HG03432 (cell line): ENCODE results near the gene SH3BP5.
A peak's percentile ranks its signal among the peaks of the same experiment; 100 is the strongest.
"Not testable (repeated sequence)": the region's sequence is repeated elsewhere in the genome, so short reads cannot be mapped to it uniquely, and the experiment has no call there.

Source experiments
- ATAC-seq: cut with Tn5 transposase; IDR thresholded peaks from one replicate; pipeline ENCODE4 v1.9.1; 2021; ENCODE audit warnings: mild to moderate bottlenecking, moderate library complexity; ENCODE audit not compliant: unreplicated experiment

The SH3BP5 gene

GRCh38 chr3:15332405-15333098 is at the start of gene SH3BP5:
Gene SH3BP5 (minus strand): TSS chr3:15332586. CDS start chr3:15332408, 178 bp downstream.
- ATAC-seq: peak; percentile 84

DNA sequence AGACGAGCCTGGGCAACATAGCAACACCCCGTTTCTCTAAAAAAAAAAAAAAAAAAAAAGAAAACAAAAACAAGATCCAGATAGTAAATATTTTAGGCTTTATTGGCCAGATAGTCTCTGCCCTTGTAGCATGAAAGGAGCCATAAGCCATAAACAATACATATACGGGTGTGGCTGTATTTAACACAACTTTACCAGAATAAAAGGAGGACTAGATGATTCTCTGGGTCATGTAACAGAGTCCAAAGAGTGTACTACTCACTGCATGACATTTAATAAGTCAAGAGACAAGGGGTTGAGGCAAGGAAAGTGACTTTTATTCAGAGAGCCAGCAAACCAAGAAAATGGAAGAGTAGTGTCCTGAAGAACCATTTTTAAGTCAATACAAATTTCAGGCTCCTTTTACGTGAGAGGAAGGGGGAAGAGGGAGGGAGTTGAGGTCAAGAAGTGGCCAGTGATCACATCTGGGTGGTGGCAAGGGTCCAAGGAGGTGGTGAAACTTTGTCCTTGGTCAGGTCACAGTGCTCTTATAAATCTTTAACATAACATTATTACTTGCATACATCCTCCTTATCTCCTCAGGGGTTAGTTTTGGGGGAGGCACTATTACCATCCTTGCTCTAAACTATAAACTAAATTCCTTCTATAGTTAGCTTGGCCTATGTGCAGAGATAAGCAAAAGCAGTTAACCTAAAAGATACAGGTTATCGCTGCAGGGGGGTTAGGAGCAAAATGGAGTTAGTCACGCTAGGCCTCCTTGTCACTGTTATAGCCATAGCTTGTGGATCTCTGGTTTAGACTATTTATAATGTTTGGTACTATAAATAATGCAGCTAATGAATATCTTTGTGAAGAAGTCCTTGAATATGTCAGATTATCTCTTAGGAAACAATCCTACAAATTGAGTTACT is 48.8 kb upstream of the SH3BP5 start:
- no peak for ATAC-seq

DNA sequence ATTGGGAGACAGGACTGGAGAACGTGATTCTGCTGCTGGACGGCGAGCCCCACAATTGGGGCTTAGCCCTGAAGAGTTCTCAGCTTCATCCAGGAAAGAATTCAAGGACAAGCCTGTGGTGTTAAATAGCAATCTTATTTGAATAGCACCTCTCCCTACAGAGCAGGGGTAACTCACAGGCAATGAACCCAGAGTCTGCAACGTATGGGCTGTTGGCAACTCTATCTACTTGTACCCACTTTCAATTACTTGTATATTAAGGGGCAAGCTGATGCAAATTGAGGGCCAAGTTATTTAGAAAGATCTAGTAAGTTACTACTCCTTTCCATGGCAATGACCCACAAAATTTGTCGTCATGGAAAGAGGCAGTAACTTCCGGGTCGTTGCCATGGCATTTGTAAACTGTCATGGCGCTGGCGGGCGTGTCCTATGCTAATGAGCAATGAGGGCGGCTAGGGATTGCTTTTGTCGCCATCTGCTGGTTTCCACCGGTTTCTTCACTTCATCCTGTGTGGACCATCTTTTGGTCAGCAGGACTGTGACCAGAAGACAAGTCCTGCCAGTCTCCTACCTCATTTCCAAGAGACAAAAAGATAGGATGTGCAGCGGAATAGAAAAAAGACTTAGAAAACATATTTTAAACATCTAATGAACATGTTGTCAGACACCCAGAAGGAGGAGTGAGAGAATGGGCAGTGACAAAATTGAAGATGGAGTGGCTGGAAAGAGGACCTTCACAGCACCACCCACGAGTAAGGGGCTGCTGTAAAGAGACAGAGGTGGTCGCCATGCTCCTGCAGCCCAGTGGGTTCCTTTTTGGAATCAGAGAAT is 45.8 kb upstream of the SH3BP5 start:
- ATAC-seq: peak; percentile 84

GRCh38 chr3:15375461-15376000 is 43.1 kb upstream of the SH3BP5 start:
- ATAC-seq: no peak

- ATAC-seq: no peak
Observed at GRCh38 chr3:15372918-15373317, 40.5 kb upstream of the SH3BP5 start.

DNA sequence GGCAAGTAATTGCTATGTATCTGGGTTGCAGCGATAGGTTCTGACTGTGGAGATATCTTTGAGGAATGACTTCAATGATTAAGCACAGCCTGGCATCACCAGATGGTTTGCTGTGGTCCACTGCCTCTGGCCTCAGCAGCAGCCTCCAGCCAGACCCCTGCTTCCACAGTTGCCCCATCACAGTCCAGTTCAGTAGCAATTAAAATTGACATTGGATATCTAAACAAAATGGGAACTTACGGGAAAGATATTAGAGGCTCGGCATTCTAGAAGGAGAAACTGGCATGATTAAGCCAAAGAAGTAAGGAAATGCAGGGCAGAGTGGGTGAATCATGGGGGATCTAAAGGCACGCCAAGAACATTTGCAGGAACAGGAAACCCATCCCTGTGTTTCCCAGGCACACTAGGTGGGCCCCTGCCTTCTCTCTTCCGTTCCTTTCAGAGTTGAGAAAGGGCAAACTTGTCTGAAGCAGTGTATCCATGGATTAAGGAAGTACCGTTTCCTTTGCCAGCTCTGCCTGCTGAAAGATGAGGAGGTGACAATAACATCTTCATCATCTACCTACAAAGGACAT is 36.3 kb upstream of the SH3BP5 start:
- ATAC-seq: no peak

GRCh38 chr3:15367059-15367458 is 34.7 kb upstream of the SH3BP5 start:
- no peak for ATAC-seq

- ATAC-seq: not testable (repeated sequence)
Observed at GRCh38 chr3:15364078-15364477, 31.7 kb upstream of the SH3BP5 start.

GRCh38 chr3:15361494-15362214 is 29.3 kb upstream of the SH3BP5 start:
- ATAC-seq: peak; percentile 77

DNA sequence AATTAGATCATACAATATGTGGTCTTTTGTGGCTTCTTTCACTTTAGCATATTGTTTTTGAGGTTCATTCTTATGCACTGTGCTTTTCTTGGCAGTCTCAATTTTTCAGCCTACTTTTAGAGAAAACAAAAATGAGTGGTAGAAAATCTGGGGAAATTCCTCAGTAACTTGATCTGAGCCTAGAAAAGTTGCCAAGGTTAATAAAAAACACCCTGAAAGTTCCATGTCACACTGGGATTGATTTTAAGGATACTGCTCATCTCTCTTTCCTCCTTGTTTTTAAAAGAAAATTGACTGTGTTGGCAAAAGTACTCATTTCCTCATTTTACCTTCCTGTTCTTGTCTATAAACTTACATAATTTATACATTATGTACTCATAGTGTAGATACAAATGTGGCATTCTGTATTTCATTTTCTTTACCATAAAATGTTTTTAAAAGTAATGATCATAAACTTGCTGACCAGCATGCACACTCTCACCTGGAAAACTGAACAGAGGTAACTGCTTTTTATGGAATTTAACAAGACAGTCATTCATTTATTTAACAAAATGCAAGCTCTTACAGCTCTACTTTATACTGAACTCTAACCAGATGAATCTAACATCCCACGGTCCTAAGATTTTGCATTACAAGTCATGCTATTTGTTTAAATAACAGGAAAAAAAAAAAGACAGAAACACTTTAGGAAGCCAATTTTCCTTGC is 28.6 kb upstream of the SH3BP5 start:
- ATAC-seq: no peak

DNA sequence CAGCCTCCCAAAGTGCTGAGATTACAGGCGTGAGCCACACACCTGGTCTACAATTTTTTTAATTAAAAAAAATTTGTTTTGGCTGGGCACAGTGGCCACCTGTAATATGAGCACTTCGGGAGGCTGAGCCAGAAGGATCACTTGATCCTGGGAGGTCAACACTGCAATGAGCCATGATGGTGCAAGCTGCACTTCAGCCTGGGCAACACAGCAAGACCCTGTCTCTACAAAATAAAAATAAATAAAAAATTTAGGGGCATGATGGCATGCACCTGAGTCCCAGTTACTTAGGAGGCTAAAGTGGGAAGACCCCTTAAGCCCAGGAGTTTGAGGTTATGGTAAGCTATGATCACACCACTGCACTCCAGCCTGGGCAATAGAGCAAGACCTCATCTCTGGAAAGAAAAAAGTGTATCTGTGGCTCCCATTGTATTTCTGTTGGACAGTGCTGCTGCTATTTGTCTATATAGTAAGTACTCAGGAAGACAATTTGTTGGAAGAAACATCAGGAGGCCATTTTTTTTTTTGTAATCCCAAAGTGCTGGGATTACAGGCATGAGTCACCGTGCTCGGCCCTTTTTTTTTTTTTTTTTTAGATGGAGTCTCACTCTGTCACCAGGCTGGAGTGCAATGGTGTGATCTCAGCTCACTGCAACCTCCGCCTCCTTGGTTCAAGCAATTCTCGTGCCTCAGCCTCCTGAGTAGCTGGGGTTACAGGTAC is 27.5 kb upstream of the SH3BP5 start:
- no peak for ATAC-seq

- ATAC-seq: not testable (repeated sequence)
Observed at GRCh38 chr3:15356651-15357061, 24.3 kb upstream of the SH3BP5 start.

DNA sequence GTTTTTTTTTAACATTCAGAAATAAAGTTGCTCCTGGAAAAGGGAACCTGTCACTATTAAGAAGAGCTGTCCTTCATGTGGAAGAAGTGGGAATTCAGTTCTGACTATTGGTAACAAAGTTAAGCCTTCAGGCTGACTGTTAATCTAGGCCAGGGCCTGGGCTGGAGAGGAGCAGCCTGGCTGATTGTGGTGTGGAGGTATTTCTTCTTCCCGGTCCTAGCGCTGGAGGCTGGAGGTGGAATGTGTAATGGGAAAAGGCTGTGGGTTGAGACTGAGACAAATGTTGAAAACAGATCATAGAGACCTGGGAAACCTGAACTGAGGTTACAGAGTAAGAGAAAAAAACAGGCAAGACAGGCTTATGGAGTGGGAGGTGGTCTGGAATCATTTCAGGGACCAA is 23.8 kb upstream of the SH3BP5 start:
- ATAC-seq: no peak

DNA sequence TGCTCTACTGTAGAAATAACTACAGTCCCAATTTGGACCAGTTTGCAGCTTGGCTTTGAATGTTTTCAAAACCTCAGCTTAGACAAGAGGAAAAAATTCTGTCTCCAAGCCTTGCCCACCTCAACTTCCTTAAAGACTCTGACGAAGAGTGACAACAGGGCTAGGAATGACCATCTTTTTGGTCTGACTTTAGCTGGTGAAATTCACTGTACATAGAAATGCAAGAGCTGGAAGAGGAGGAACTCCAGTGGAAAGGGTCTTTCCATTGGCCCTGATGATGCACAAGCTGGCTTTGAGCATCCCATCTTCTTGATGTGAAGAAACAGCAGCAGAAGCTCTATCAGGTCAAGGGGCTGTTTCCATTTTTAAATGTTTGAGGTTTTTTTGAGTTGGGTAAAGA is 22.7 kb upstream of the SH3BP5 start:
- ATAC-seq: no peak

DNA sequence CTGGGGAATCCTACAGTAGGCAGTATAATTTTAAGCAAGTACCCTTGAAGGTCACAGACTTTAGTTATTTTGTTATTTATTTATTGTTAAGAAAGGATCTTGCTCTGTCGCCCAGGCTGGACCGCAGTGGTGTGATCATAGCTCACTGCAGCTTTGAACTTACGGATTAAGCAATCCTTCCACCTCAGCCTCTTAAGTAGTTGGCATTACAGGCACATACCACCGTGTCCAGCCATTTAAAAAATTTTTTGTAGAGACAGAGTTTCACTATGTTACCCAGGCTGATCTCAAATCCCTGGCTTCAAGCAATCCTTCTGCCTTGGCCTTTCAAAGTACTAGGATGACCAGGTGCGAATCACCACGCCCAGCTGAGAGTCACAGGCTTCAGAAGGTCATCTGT is 22.1 kb upstream of the SH3BP5 start:
- no peak for ATAC-seq

- no peak for ATAC-seq
Observed at GRCh38 chr3:15350141-15350540, 17.8 kb upstream of the SH3BP5 start.

GRCh38 chr3:15349438-15349837 is 17.1 kb upstream of the SH3BP5 start:
- ATAC-seq: not testable (repeated sequence)

DNA sequence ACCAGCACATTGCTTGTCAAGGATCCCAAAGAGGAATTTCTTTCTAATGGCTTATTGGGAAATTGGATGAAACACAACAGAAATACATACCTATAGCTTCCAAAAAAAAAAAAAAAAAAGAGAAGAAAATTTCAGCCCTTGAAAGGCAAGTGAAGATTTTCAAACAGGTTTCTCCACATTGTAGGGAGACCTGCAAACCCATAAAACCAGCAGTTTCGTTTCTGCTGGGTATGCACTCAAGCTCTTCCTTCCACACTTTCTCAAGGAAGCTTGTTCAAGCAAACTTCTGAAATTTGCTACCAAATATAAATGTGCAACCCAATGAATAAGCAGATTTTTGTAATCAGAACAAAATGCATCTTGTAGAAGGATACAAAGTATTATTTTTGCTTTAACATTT is 15.9 kb upstream of the SH3BP5 start:
- no peak for ATAC-seq

- no peak for ATAC-seq
Observed at GRCh38 chr3:15347737-15348110, 15.3 kb upstream of the SH3BP5 start.
